Activated T-cell treated with anti-CD3 and anti-CD28 coated beads, Interleukin-2, amount 50 U/mL, for 4 hours (primary cell): ENCODE measurements around the gene NR2F2. TPM values are rescaled to one million over a fixed set of nuclear protein-coding genes. Genes with fewer than 3 reads are reported as not detected.

Experiments used
- ATAC-seq, 2 donors: fragments of 200-7000 bp; cut with Tn5 transposase; one replicate each; pipeline ENCODE4 v1.10.0; 2021
- DNase-seq: peaks from one replicate; pipeline ENCODE4 v3.0.0-alpha.2; 2020
- H3K27me3 Mint-ChIP-seq: one replicate; pipeline ENCODE4 v1.8.0; 2021; ENCODE audit warnings: low read depth, mixed read lengths
- H3K36me3 Mint-ChIP-seq: one replicate; pipeline ENCODE4 v1.8.0; 2022; ENCODE audit warnings: mixed read lengths; ENCODE audit not compliant: insufficient read depth
- H3K4me1 Mint-ChIP-seq: one replicate; pipeline ENCODE4 v1.8.0; 2021; ENCODE audit warnings: low read depth, mixed read lengths
- H3K4me3 Mint-ChIP-seq: one replicate; pipeline ENCODE4 v1.8.0; 2021; ENCODE audit warnings: mild to moderate bottlenecking, moderate library complexity, mixed read lengths
- H3K9me3 Mint-ChIP-seq: one replicate; pipeline ENCODE4 v1.8.0; 2021; ENCODE audit warnings: mixed read lengths
- total RNA-seq, 3 donors: library from RNA; stranded (reverse); gene quantifications; one replicate each; pipeline ENCODE4 v1.2.1, GENCODE V29; 2021

The NR2F2 gene
- total RNA-seq, 3 donors from 2014 or later = 0.13 to 0.24 (median 0.15) TPM

GRCh38 chr15:96333131-96334016, 2.9 kb downstream of the NR2F2 start:
- ATAC-seq = no peak
- no peak for DNase-seq
- Mint-ChIP-seq H3K4me3 (peak overlapping the region; percentile 19), H3K27me3 (peaks cover 84% of the 10 kb centered on the region), H3K4me1 (peaks cover 18% of the 10 kb centered on the region), H3K36me3 (no peaks in the 10 kb centered on the region), H3K9me3 (no peaks in the 10 kb centered on the region)

DNA sequence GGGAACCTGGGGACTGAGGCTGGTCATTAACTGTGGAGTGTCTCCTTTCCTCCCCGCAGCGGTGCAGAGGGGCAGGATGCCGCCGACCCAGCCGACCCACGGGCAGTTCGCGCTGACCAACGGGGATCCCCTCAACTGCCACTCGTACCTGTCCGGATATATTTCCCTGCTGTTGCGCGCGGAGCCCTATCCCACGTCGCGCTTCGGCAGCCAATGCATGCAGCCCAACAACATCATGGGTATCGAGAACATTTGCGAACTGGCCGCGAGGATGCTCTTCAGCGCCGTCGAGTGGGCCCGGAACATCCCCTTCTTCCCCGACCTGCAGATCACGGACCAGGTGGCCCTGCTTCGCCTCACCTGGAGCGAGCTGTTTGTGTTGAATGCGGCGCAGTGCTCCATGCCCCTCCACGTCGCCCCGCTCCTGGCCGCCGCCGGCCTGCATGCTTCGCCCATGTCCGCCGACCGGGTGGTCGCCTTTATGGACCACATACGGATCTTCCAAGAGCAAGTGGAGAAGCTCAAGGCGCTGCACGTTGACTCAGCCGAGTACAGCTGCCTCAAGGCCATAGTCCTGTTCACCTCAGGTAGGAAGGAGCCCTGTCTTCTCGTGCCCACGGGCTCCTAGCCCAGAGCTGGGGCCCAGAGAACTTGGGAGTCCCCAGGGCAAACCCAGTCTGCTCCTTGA, 3.7 kb downstream of the NR2F2 start:
- H3K4me3 Mint-ChIP-seq = no peak overlapping the region
- H3K36me3 Mint-ChIP-seq = no peaks in the 10 kb centered on the region
- no peaks in the 10 kb centered on the region for H3K9me3 Mint-ChIP-seq
- DNase-seq = no peak
- no peak for ATAC-seq
- H3K4me1 Mint-ChIP-seq = peaks cover 18% of the 10 kb centered on the region
- peaks cover 81% of the 10 kb centered on the region for H3K27me3 Mint-ChIP-seq

DNA sequence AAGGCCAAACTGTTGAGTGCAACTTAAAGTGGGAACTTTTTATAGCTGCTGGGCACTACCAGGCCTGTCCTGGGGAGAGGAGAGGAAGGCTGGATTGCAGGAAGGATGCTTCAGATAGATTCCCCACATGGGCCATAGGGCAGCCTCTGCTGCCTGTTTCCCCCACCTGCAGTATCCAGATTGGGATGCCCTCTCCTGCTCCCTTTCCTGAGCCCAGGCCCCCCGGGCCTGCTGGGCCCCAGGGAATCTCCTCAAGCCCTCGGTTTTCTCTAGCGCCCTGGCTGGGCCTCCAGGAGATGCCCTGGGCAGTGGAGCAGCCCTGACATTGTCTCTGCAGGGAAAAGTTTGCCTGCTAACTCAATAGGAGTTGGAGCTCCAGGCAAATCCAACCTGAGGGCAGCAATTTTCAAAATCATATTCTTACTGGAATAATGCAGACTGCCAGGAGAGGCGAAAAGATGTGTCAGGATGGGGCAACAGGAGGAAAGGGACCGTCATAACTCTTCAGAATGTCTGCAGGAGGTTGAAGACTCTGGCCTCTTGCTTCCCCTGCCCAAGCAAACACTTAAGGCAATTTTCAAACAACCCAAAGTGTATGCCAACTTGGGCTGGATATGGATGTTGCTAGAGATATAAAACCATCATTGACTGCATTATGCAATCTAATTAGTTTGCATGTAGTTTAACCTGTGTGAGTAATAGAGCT, 4.4 kb downstream of the NR2F2 start:
- Mint-ChIP-seq H3K9me3 (no peaks in the 10 kb centered on the region), H3K4me1 (peaks cover 15% of the 10 kb centered on the region), H3K4me3 (no peak overlapping the region), H3K36me3 (no peaks in the 10 kb centered on the region), H3K27me3 (peaks cover 80% of the 10 kb centered on the region)
- no peak for ATAC-seq
- DNase-seq = no peak

- no peaks in the 10 kb centered on the region for H3K36me3 Mint-ChIP-seq
- no peak for DNase-seq
- H3K4me1 Mint-ChIP-seq = peaks cover 12% of the 10 kb centered on the region
- peaks cover 83% of the 10 kb centered on the region for H3K27me3 Mint-ChIP-seq
- no peaks in the 10 kb centered on the region for H3K9me3 Mint-ChIP-seq
- no peak for ATAC-seq
- H3K4me3 Mint-ChIP-seq = no peak overlapping the region
These were observed 5.0 kb downstream of the NR2F2 start for GRCh38 chr15:96335411-96336024.

GRCh38 chr15:96336108-96336595, 5.7 kb downstream of the NR2F2 start:
- no peak overlapping the region for H3K4me3 Mint-ChIP-seq
- no peaks in the 10 kb centered on the region for H3K36me3 Mint-ChIP-seq
- H3K27me3 Mint-ChIP-seq = peaks cover 83% of the 10 kb centered on the region
- H3K4me1 Mint-ChIP-seq = peaks cover 9% of the 10 kb centered on the region
- ATAC-seq (no peak), DNase-seq (no peak)
- H3K9me3 Mint-ChIP-seq = no peaks in the 10 kb centered on the region

DNA sequence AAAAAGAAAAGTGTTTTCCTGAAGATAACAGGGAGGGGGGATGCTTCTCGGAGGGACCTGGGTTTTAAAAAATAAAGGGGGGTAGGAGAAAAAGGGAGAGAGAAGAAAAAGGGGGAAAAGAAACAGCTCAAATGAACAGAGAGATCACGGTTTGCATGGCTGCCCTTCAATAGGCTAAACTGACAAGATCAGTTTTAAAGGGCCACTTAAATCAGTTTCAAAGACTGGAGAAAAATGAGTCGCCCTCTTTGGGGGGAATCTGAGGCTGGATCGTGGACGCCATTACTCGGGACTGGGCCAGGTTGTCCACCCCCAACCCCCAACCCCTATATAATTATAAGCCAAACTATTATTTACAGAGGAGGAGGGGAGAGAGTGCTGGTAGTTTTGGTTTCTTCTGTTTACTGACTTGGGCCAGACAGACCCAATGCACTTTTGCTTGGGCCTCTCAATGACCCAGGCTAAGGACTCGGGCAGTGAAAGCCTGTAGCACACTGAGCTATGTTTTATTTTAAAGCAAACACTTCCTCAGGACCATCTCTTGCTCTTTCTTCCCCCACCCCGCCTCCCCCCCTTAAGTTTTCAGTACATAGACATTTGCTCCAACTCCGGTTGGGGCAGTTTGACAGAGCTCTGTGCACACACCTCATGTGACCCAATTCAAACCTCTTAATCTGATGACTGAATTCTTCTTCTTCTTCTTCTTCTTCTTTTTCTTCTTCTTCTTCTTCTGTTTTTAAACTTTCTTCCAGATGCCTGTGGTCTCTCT, 6.3 kb downstream of the NR2F2 start:
- Mint-ChIP-seq H3K36me3 (no peaks in the 10 kb centered on the region), H3K4me1 (peaks cover 4% of the 10 kb centered on the region), H3K9me3 (no peaks in the 10 kb centered on the region), H3K4me3 (no peak overlapping the region), H3K27me3 (peaks cover 84% of the 10 kb centered on the region)
- ATAC-seq (no peak), DNase-seq (no peak)

DNA sequence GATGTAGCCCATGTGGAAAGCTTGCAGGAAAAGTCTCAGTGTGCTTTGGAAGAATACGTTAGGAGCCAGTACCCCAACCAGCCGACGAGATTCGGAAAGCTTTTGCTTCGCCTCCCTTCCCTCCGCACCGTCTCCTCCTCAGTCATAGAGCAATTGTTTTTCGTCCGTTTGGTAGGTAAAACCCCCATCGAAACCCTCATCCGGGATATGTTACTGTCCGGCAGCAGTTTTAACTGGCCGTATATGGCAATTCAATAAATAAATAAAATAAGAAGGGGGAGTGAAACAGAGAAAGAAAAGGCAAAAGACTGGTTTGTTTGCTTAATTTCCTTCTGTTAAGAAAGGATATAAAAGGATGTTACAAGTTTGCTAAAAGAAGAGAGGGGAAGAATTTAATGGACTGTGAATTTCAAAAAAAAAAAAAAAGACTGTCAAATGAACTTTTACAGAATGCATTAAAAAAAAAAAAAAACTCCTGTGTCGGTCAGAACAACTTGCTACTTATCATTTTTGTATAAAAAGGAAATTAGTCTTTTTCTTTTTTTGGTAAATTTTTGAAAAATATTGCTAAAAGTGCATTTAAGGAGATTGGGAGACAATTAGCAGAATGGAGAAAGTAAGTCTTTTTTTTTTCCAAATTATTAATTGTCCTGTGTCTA, 7.0 kb downstream of the NR2F2 start:
- peaks cover 87% of the 10 kb centered on the region for H3K27me3 Mint-ChIP-seq

GRCh38 chr15:96338074-96338765, 7.7 kb downstream of the NR2F2 start:
- H3K4me3 Mint-ChIP-seq = no peak overlapping the region
- no peaks in the 10 kb centered on the region for H3K36me3 Mint-ChIP-seq
- no peaks in the 10 kb centered on the region for H3K9me3 Mint-ChIP-seq
- no peak for ATAC-seq
- peaks cover 88% of the 10 kb centered on the region for H3K27me3 Mint-ChIP-seq
- H3K4me1 Mint-ChIP-seq = peaks cover 1% of the 10 kb centered on the region
- DNase-seq = no peak

More for the DNA sequence above, 7.0 kb downstream of the NR2F2 start:
- no peak overlapping the region for H3K4me3 Mint-ChIP-seq
- no peaks in the 10 kb centered on the region for H3K9me3 Mint-ChIP-seq
- DNase-seq = no peak
- H3K4me1 Mint-ChIP-seq = peaks cover 3% of the 10 kb centered on the region
- no peaks in the 10 kb centered on the region for H3K36me3 Mint-ChIP-seq
- no peak for ATAC-seq

DNA sequence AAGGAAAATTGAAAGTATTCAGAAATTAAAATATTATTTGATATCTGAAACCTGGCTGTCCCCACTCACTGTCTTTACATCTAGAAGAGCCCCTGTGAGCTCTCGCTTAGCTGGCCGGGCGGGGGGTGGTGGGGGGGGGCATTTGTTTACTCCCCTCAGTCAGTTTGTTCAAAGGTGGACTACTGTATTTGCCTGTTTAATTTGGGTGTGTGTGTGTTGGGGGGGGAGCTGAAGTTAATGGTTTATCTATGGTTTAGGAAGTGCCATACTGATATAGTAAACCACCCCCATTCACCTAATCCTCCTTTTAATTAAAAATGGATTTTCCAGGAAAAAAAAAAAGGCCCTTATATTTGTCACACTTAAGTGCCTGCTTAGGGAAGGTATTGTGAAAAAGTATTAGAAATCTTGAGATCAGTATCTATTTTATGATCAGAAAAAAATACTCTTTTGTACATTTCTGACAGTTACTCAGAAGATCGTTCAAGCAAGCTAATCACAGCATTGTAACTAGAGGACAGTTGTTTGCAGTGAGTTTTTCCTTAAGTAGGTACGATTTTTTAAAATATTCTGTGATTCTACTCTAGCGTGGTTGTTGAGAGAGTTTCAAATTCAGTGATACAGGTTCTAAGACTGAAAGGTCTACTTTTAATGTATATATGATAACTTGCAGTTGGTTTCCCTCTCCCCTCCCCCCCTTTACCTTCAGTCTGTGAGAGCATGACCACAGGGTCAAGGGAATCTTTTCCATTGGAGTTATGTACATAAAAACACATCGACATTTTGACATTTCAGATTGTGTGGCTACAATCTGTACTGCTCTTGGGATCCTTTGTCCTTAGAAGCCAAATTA, 8.5 kb downstream of the NR2F2 start:
- no peak for DNase-seq
- peaks cover 86% of the 10 kb centered on the region for H3K27me3 Mint-ChIP-seq

GRCh38 chr15:96339619-96340347, 9.3 kb downstream of the NR2F2 start:
- ATAC-seq = no peak
- DNase-seq = no peak
- Mint-ChIP-seq H3K9me3 (no peaks in the 10 kb centered on the region), H3K36me3 (no peaks in the 10 kb centered on the region), H3K4me1 (no peaks in the 10 kb centered on the region), H3K27me3 (peaks cover 88% of the 10 kb centered on the region), H3K4me3 (no peak overlapping the region)

More for the DNA sequence above, 8.5 kb downstream of the NR2F2 start:
- Mint-ChIP-seq H3K4me1 (no peaks in the 10 kb centered on the region), H3K36me3 (no peaks in the 10 kb centered on the region), H3K9me3 (no peaks in the 10 kb centered on the region), H3K4me3 (no peak overlapping the region)
- no peak for ATAC-seq

DNA sequence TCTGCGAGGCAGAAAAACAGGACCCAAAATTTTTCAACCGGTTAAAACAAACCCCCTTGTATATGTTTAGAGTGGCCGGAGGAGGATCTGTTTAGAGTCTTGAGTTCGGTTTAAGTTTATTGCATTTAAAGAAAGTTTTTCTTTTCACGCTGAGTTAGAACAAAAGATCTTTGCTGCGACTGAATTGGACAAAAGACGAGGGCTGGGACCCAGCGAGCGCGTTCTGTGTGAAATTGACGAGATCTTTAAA, 9.8 kb downstream of the NR2F2 start:
- no peak for ATAC-seq
- H3K27me3 Mint-ChIP-seq = peaks cover 88% of the 10 kb centered on the region
- DNase-seq = no peak
- no peaks in the 10 kb centered on the region for H3K9me3 Mint-ChIP-seq
- no peak overlapping the region for H3K4me3 Mint-ChIP-seq
- H3K4me1 Mint-ChIP-seq = no peaks in the 10 kb centered on the region
- H3K36me3 Mint-ChIP-seq = no peaks in the 10 kb centered on the region
